ENCODE results near the gene FABP2.

The FABP2 gene

GRCh38 chr4:119296356-119296755, 25.6 kb downstream of the FABP2 start:
- Mint-ChIP-seq H3K4me3 (peak overlapping the region; percentile 26 to 40 (median 38)), H3K27me3 (ENCODE audit: low read depth) (no peaks in the 10 kb centered on the region), H3K4me1 (peaks cover 25% of the 10 kb centered on the region), H3K36me3 (ENCODE audit: low read depth) (peaks cover 50% of the 10 kb centered on the region), H3K27ac (no peak overlapping the region), H3K9me3 (no peaks in the 10 kb centered on the region)
- no peak for TF ChIP-seq CTCF (IDR thresholded peaks at IDR 0.05; ENCODE audit: unreplicated experiment in 3 of 3)

- Mint-ChIP-seq H3K4me3 (no peak overlapping the region), H3K27me3 (ENCODE audit: low read depth) (no peaks in the 10 kb centered on the region), H3K27ac (no peak overlapping the region), H3K9me3 (no peaks in the 10 kb centered on the region), H3K4me1 (peaks cover 4% of the 10 kb centered on the region), H3K36me3 (ENCODE audit: low read depth) (peaks cover 9% of the 10 kb centered on the region)
- no peak for TF ChIP-seq CTCF (IDR thresholded peaks at IDR 0.05; ENCODE audit: unreplicated experiment in 3 of 3)
Measured at GRCh38 chr4:119290598-119290997, 31.3 kb downstream of the FABP2 start.

- H3K4me1 Mint-ChIP-seq = peaks cover 11% of the 10 kb centered on the region
- TF ChIP-seq CTCF (IDR thresholded peaks at IDR 0.05; ENCODE audit: unreplicated experiment in 3 of 3) = no peak
- no peak overlapping the region for H3K27ac Mint-ChIP-seq
- H3K36me3 Mint-ChIP-seq (ENCODE audit: low read depth) = peaks cover 4% of the 10 kb centered on the region
- H3K4me3 Mint-ChIP-seq = no peak overlapping the region
- no peaks in the 10 kb centered on the region for H3K27me3 Mint-ChIP-seq (ENCODE audit: low read depth)
- H3K9me3 Mint-ChIP-seq = no peaks in the 10 kb centered on the region
Measured at GRCh38 chr4:119289313-119289712, 32.6 kb downstream of the FABP2 start.

- no peak overlapping the region for H3K4me3 Mint-ChIP-seq
- TF ChIP-seq CTCF (IDR thresholded peaks at IDR 0.05; ENCODE audit: unreplicated experiment in 3 of 3) = peak; percentile 56 to 72 (median 57)
- no peaks in the 10 kb centered on the region for H3K9me3 Mint-ChIP-seq
- no peaks in the 10 kb centered on the region for H3K27me3 Mint-ChIP-seq (ENCODE audit: low read depth)
- H3K4me1 Mint-ChIP-seq = peaks cover 16% of the 10 kb centered on the region
- H3K27ac Mint-ChIP-seq = peak overlapping the region in 2 of 3 experiments; percentile 54 to 70
- H3K36me3 Mint-ChIP-seq (ENCODE audit: low read depth) = peaks cover 5% of the 10 kb centered on the region
Measured at GRCh38 chr4:119286377-119287002, 35.4 kb downstream of the FABP2 start.

GRCh38 chr4:119284876-119285780, 36.8 kb downstream of the FABP2 start:
- peaks cover under 1% of the 10 kb centered on the region for H3K9me3 Mint-ChIP-seq
- H3K4me3 Mint-ChIP-seq = peak overlapping the region; percentile 1 to 55 (median 49)
- peak overlapping the region; percentile 54 to 74 (median 61) for H3K27ac Mint-ChIP-seq
- H3K36me3 Mint-ChIP-seq (ENCODE audit: low read depth) = peaks cover 17% of the 10 kb centered on the region
- no peaks in the 10 kb centered on the region for H3K27me3 Mint-ChIP-seq (ENCODE audit: low read depth)
- peaks cover 16% of the 10 kb centered on the region for H3K4me1 Mint-ChIP-seq
- no peak for TF ChIP-seq CTCF (IDR thresholded peaks at IDR 0.05; ENCODE audit: unreplicated experiment in 3 of 3)
